Inflammatory macrophage treated with lipopolysaccharide for 1 hour (primary cell): ENCODE data around the gene COL2A1.

Experiments
- DNase-seq, 2 donors: peaks; one replicate each; pipeline ENCODE4 v3.0.0-alpha.2; 2020 to 2022

Gene COL2A1

DNA sequence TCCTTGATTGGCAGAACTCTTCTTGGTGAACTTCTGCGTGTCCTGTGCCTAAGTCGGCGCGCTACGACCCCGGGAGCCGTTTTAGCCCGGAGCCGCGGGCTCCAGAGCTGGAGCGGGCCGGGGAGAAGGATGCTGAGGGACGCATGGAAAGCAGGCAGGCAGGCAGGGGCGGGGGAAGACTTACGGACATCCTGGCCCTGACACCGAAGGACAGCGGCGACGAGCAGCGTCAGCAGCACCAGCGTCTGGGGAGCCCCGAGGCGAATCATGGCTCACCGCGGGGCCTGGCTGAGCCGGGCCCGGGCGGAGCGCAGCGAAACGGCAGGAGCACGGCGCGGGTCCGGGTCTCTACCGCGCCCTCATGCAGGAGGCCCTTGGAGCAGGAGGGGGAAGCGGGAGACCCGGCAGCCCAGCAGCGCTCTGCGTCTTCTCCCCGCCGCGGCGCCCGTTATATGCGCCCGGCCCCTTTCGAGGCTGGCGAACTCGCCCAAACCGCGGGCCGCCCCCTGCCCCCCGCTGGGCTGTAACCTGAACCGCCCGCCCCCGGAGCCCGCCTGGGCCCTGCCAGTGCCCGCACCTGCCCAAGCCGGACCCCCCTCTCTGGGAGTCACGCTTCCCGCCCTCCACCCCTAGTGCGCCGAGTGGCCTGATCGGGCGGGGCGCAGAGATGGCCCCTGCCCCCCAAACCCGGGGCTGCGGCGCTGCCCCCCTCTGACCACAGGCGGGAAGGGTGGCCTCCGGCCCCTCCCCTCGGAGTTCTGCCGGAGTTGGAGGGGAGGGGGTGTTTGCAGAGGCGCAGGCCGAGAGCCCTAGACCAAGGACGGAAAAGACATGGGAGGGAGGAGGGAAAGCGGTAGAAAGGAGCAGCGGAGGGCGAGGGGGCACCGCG lies at the start of gene COL2A1:
Gene COL2A1, minus strand, starts transcription at position 424 of the 889 bp plus-strand sequence. Its CDS starts 155 bp downstream, at position 269.
- DNase-seq = no peak

DNA sequence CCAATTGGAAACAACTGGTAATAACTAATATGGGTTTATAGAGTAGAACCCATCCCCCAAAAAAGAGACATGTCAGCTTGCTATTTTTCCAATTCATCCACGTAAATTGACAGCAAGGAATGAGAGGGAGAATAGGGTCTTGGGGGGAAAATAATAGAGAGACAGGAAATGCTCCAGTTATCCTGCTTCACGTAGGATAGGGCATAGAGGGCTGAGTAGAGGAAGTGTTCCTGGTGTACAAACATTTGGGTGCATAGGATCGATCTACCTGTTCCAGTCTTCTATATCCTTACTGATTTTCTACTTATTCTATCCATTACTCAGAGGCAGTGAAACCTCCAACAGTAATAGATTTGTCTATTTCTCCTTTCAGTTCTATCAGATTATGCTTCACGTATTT lies 49.6 kb upstream of the COL2A1 start:
- no peak for DNase-seq

DNA sequence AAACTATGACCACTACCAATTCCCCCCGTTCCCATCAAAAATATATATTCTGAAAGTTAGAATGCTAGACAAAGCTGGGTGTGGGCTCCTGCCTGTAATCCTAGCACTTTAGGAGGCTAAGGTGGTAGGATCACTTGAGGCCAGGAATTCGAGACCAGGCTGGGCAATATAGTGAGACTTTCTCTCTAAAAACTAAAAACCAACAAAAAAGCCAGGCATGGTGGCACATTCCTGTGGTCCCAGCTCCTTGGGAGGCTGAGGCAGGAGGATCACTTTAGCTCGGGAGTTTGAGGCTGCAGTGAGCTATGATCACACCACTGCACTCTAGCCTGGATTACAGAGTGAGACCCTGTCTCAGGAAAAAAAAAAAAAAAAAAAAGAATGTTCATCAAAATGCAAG lies 48.8 kb upstream of the COL2A1 start:
- DNase-seq = no peak

DNA sequence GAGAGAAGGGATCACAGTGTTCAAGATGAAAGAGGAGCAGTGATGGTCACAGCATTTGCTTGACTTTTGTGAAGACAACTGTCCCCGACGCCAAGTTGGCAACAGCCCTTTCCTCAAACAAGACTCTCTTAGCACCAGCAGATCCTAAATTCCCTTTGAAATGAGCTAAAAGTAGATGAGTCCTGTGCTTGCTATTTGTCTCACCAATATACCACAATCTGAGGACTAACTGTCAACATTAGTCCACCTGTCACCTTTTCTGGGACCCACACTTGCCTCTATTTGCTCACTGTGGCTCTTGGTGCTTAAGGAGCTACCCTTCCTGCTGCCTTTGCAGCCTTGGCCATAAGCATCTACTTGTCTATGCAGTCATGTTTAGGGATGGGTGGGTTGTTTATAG lies 47.4 kb upstream of the COL2A1 start:
- no peak for DNase-seq

DNA sequence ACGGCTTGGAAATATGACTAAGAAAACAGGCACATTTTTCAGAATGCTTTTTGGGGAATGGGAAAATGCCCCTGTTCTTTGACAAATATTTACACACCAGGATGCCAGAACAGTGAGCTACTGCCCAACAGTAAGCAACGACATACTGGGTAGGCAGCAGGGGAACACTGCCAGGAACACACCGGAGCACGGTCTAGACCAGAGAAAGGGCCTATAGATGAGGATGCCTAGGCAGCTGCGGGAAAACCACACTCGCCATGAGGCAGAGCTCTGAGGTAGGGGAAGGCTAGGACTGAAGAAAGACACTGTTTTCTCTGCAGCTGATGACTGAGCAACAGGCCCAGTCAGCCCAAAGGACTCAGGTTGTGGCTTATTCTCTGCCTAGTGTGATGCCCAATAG lies 45.9 kb upstream of the COL2A1 start:
- no peak for DNase-seq

DNA sequence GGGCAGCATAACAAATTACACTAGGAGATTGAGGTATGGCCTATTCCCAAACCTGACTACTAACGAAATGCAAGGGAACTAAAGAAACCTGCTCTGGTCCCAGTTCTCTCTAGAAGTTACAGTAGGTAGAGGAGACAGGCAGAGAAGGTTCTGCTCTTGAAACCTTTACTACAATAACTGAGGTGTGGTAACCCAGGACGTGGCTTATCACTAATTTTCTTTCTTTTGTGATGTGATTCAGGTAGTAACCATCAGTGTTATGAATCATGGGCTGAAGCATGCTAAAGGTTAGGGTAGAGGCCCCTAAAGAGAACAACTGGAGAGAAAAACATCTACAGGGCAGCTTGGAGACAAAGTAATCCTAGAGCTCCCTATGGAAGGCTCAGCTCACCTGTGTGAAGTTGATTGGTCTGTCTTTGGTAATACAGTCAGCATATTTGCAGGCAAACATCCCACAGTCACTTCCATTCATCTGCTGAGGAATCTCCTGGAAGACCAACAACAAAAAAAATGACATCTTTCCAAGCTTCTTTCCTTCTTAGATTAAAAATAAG lies 41.8 kb upstream of the COL2A1 start:
- DNase-seq = no peak

DNA sequence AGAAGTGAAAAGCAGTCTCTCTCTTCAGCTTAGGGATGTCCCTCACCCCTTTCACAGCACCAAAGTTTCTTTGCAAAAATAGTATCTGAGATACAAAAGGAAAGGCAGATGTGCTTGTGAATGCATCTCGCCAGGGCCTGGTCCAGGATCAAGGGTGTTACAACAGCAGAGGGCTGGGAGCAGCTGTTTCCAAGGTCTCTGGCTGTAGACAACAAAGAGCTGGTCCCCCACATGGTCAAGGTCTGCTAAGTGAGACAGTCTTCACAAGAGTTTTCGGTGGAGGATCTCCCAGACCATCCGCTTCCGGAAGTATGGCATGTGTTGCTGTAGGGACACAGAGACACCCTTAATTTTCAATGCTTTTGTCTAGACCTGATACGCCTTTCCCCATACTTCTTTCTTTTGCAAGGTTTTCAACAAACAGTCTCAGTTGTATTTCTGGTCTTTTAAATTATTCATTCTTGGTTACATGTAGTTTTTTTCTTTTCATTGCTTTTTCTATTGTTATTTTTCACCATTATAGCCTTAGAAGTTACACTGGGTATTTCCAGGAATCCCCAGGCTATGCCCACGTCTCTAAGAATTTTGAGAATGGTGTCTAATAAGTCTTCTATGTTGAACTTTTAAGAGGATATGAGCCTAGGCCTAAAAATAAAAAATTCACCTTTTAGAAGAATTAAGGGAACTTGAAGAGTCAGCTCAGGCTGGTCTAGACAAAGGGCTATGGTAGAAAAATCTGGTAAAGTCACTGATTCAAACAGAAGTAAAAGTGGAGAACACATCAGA lies 41.0 kb upstream of the COL2A1 start:
- no peak for DNase-seq

DNA sequence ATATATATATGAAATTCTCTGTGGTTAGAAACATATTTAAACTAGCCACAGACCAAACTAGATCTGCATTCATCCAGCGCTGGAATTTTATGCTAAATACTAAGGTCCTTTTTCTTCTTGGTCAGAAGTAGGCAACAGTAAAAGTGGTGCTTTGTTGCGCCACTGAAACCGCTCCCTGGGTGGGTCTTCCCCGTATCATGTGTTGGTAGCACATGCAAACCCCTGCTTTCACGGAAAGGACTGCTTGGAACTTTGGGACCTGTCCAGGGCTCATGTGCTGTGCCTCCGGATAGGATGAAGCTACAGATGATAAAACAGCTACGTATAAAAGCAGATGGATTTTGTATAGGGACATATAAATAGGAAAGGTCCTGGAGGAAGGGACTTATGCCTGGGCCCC lies 40.1 kb upstream of the COL2A1 start:
- DNase-seq = no peak

DNA sequence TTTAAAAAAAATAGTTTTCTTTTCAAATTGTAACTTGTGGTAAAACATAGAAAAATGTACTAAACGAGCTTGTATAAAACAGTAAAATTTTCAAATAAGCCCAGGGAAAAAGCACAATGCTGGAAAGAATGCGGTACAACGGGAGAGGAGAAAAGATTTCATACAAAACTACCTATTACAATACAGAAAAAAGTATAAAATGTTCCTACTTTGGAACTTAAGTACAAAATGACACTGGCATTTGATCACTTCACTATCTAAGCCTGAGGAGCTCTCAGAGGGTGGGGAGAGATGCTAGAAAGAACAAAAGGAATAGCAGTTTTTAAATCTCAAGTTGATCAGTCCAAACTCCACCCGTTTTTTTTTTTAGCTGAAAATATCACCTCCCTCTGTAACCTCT lies 39.5 kb upstream of the COL2A1 start:
- no peak for DNase-seq

DNA sequence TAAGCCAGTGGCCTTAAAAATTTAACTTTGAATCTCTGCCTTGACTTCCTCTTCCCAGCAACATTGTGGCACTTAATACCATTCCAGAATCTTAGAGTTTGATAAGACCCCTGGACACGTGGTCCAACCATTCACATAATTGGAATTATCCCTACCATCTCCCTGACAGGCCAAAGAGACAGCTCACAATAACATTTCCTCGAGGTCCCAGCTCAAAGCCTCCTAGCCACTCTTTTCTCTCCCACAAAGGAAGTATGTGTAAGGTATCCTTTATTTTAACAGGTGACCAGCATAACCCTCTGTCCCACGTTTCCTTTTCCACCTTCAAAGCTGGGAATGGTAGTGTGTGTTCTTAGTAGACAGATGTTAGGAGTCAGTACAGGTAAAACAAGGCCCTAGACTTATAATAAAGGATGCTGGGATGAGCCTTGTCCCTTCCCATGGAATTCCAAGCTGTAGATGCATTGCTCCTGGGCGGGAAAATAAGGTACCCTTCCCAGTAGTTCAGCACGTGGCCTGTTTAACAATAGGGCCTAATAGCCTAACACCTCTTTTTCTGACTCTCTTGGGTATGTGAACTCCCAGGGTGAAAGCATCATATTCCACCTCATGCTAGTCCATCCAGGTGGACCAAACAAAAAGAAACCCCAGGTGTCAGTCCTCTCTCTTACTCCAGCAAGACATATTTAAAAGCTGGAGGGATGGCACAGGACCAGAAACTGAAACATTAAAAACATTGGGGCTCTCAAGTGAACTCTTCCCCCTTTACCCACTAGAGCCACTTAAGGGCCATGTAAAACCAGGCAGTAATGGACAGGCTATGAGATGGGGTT lies 37.5 kb upstream of the COL2A1 start:
- DNase-seq = no peak

DNA sequence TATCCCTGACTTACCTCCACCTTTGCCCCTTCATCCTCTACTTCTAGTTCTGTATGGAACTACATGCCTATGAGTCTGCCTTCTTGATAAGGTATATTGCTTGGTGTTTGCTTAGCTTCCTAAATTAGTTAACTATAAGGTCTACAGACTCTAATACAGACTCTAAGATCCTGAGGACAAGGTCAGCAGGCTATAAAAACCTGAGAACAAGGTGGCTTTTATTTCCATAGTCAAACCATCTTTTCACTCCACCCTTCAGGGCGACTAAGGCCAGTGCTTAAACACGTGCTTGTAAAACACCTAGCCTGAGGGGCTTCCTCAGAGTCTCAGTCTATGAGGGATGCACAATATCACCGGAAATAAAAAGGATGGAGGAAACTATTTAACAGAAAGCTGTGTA lies 36.1 kb upstream of the COL2A1 start:
- no peak for DNase-seq

DNA sequence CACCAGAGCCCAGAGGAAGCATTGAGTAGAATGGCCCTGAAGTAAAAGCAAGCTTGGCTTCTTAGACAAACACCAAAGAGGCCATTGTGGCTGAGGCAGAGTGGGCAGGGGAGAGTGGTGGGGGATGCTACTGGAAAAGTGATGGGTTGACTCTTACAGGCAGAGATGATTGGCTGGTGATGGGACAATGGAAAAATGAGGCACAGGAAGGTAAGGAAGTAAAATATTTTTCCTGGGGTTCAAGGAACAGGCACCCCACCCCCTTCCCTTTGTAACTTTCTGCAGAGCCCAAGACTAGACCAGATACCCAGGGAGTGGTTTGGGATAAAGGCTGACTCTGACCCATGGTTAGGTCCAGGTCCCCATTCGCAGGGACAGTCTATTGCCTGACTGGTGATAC lies 34.9 kb upstream of the COL2A1 start:
- DNase-seq = no peak

DNA sequence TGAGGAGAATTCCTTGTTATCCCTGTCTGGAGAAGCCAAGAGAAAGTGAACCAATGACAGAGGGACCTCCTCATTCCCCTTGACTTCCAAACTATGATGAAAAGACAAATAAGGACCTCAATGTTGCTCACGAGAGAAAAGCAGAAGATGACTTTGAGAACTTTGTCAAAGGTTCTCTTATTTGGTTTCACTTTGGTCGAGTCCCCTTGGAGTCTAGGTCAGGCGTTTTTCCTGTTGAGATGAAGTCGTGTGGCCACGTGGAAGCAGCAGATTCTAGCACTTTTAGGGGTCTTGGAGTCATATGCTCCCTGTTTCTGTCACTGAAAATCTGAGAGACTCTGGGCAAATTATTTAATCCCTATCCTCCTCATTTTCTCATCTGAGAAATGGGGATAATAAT lies 33.8 kb upstream of the COL2A1 start:
- peak; percentile 42 for DNase-seq

DNA sequence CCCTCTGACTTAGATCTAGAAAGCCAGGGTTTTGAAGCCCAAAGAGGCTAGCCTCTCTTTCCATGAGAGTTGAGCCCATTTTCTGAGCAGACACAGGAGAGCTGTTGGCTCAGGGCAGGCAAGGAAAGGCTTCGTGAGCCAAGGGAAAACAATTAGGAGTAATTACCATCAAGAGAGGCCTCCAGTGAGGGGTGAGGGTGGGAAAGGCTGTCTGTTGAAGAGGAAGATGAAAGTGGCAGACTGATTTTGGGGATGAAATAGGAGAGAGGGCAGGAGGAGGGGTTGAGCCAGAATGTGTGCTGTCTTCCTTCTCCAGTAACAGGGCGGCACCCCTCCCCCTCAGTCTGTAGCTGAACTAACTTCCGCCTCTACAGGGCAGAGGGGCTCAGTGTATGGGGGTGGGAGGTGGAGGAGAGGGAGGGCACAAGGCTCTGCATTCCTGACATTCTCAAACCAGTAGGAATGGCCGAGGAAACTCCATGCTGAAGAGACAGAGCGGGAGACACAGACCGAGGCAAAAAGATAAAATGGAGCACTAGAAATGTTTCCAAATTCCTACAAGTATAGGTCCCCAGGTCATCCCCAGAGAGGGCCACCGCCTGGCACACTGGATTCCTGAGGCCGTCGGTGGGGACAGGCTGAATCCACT lies 33.1 kb upstream of the COL2A1 start:
- DNase-seq = no peak

DNA sequence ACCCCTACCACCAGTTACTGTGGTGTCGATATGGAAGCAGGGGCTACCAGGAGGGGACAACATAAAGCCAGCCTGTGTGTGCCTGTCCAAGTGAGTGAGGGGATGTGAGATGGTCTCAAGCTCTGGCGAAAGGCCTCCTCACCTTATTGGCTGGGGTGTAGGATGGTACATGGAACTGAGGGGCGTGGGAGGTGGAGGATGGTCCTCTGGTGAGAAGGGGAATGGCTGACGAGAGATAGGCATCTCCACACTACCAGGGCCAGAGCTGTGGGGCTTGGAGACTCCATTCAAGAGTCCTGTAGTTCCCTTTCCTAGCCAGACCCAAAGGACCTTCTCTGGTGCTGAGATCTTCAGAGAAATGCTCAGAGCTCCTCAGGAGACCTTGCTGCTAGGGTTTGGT lies 32.5 kb upstream of the COL2A1 start:
- no peak for DNase-seq

DNA sequence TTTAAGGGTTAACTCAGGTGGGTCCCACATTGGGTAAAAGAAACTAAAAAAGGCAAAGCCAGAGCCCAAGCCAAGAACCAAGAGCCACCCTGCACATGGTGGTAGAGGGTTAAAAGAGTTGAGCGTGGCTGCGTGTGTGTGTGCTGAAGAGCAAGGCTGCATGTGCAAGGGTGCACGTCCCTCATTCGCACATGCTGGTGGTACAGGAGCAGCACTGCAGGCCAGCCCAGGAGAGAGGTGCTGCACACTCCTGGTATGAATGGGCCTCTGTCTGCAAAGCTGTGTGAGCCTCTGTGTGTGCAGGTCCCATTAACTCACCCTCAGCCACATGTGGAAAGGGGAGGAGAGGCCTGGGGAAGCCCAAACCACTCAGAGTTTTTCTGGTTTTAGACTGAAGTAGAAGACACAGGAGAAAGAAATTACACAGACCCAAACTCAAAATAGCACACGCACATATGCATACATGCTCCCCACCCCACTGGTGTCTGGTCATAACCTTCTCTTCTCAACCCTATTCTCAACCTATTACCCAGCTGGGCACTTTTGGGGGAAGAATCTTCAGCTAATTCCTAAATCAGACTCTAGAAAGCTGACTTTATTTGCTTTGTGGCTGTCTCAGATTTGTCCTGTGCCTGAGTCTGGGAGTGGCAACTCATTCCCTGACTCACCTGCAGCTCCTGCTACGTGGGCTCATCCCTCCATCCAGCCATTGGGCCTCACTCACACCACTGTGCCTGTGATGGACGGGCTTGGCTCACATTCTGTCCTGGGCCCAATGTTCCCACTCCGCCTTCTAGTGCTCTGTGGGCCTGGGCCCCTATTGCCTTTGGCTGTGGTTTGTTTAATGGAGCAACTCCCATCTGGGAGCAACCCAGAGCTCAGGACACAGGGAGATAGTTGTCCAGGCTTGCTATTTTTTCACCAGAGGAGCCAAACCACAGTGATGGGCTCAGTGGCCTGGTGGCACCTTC lies 30.8 kb upstream of the COL2A1 start:
- no peak for DNase-seq

DNA sequence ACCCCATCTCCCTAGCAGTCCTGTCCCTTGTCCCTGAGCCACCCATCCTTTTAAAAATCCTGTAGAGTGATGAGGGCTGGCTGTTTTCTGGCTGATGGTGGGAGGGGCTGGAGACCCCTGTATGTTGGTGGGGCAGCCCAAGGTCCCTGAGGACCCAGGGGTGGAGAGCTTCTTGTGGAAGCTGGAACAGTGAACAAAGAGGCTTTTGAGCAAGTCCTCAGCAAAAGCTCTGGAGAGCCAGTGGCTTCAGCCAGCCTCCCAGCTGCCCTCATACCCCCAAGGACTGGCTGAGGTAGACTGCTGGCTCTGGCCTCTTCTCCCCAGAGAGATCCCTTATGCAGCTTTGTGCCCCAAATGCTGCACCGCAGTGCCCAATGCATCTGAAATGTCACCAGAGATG lies 29.2 kb upstream of the COL2A1 start:
- DNase-seq = no peak

DNA sequence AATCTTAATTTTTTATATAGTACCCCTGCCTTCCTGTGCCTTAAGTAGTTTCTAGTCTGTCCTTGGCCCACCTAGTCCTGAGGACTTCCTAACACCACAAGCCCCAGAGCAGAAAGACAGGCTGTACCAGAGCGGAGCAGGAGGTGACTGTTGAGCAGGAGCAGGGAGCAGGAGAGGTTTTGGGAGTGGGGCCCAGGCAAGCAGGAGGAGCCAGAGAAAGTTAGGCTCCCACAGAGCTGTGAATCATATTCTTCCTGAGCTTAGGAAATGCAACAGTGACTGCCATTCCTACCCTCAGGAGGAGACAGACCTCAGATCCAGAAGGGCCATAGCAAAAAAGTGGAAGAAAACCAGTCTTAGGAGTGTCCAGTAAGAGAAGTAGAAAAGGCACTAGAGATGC lies 28.3 kb upstream of the COL2A1 start:
- DNase-seq = no peak

DNA sequence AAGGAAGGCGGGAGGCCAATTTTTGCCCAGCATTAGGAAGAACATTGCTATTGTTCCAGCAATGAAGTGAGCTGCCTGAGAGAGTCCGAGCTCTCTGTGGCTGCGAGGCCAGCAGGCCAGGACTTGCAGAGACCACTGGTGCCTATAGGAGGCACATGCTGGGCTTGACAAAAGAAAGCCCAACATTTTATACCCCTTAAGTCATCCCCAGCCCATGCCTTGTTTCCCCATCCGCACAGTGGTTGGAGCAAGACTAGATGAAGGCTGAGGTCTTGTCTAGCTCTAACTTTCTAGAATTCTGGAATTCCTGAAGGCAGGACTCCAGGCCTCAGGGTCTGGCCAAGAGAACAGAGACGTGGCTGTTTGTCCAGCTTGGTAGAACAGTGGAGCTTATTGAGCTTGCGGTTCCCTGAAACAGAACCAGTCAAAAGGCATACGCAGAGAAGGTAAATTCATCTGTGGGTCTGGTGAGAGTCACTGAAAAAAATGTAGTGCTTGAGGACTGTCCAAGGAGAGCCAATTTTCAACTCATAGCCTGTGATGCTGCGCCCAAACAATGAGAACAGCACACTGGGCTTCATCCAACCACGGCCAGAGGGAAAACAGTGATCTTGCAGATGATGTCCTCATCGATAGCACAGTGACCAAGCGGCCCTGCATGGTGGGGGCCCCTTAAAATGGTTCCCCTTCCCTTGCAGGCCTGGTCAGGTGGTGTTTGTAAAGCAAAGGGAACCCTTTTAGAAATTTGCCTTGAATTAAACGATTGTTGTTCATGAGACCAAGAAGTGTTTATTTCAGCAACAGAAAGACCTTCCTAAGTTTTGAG lies 27.1 kb upstream of the COL2A1 start:
- no peak for DNase-seq

DNA sequence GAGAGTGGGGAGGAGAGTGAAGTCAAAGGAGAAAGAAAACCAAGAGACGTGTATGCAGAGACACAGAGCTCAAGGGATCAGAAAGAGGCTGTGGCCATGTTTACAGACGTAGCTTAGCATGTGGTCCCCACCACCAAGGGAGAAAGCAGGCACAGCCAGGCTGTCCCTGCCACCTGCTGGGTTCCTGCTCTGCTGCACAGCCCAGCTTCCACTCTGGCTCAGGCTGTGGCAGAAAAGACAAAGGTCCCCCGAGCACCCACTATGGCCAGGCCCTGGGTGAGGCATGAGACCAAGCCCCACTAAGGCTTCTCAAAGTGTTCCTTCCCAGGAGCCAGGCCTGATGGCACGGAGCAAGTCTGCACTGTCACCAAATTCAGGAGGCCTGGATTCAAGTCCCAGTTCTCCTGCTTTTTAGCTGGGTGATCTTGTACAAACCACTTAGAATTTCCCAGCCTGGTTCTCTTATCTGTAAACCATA lies 25.9 kb upstream of the COL2A1 start:
- DNase-seq = no peak
